GM12874 (cell line): Measurements from ENCODE around the gene IKZF4.

ENCODE experiments used
- CTCF ChIP-seq: IDR thresholded peaks from 2 replicates; pipeline ENCODE4 v1.5.1; 2011; ENCODE audit warnings: low read depth, mild to moderate bottlenecking, control low read depth, low read length, moderate library complexity; ENCODE audit not compliant: insufficient read depth

Gene IKZF4

GRCh38 chr12:55979069-55979468 is 41.8 kb upstream of the IKZF4 start:
- TF ChIP-seq CTCF = no peak

- TF ChIP-seq CTCF = no peak
Observed at GRCh38 chr12:55982319-55982936, 38.4 kb upstream of the IKZF4 start.

GRCh38 chr12:55983232-55983842 is 37.5 kb upstream of the IKZF4 start:
- TF ChIP-seq CTCF = no peak

GRCh38 chr12:55984861-55985260 is 36.0 kb upstream of the IKZF4 start:
- no peak for TF ChIP-seq CTCF

- no peak for TF ChIP-seq CTCF
Observed at GRCh38 chr12:55985341-55985740, 35.5 kb upstream of the IKZF4 start.

GRCh38 chr12:55991110-55991509 is 29.7 kb upstream of the IKZF4 start:
- TF ChIP-seq CTCF = no peak

GRCh38 chr12:55993230-55993853 is 27.5 kb upstream of the IKZF4 start:
- TF ChIP-seq CTCF = no peak
